Stimulated activated CD4-positive, alpha-beta T cell treated with anti-CD3 and anti-CD28 coated beads, Interleukin-1b, Interleukin-23, amount 100 ng/mL, for 24 hours (primary cell): ENCODE measurements around the gene FTH1.
"Not testable (repeated sequence)": the region's sequence is repeated elsewhere in the genome, so short reads cannot be mapped to it uniquely, and the experiment has no call there.

Experiments
- DNase-seq, 4 experiments: peaks; one replicate each; pipeline ENCODE4 v3.0.0-alpha.2; 2020; ENCODE audit warnings: low read depth in 4 of 4, low spot score in 1 of 4

FTH1 gene

GRCh38 chr11:61967116-61967923 is at the start of gene FTH1:
Gene FTH1 (minus strand): TSS chr11:61967634. CDS start chr11:61967425, 209 bp downstream.
- peak; percentile 65 to 85 (median 74) for DNase-seq

- no peak for DNase-seq
These were observed 48.2 kb upstream of the FTH1 start for GRCh38 chr11:62015615-62016014.

GRCh38 chr11:62013537-62014476 is 46.4 kb upstream of the FTH1 start:
- DNase-seq = no peak

GRCh38 chr11:62012832-62013461 is 45.5 kb upstream of the FTH1 start:
- DNase-seq = no peak

- DNase-seq = no peak
These were observed 45.0 kb upstream of the FTH1 start for GRCh38 chr11:62012451-62012831.

GRCh38 chr11:62011881-62012280 is 44.4 kb upstream of the FTH1 start:
- no peak for DNase-seq

GRCh38 chr11:62010935-62011528 is 43.6 kb upstream of the FTH1 start:
- DNase-seq = no peak

GRCh38 chr11:62008193-62008592 is 40.8 kb upstream of the FTH1 start:
- no peak for DNase-seq

- DNase-seq = no peak
These were observed 37.0 kb upstream of the FTH1 start for GRCh38 chr11:62004473-62004872.

- DNase-seq = not testable (repeated sequence)
These were observed 34.8 kb upstream of the FTH1 start for GRCh38 chr11:62002283-62002682.

GRCh38 chr11:62001450-62002191 is 34.2 kb upstream of the FTH1 start:
- DNase-seq = no peak

- DNase-seq = no peak
These were observed 33.4 kb upstream of the FTH1 start for GRCh38 chr11:62000539-62001446.

- no peak for DNase-seq
These were observed 31.9 kb upstream of the FTH1 start for GRCh38 chr11:61999141-61999975.

- DNase-seq = no peak
These were observed 29.5 kb upstream of the FTH1 start for GRCh38 chr11:61996933-61997332.

- DNase-seq = no peak
These were observed 27.5 kb upstream of the FTH1 start for GRCh38 chr11:61994981-61995380.

GRCh38 chr11:61985869-61986268 is 18.4 kb upstream of the FTH1 start:
- no peak for DNase-seq

GRCh38 chr11:61983419-61983818 is 16.0 kb upstream of the FTH1 start:
- no peak for DNase-seq

GRCh38 chr11:61980783-61981541 is 13.5 kb upstream of the FTH1 start:
- DNase-seq = no peak
